IMR-90 (cell line): Measurements from ENCODE around the gene CWF19L2.

Experiments used
- POLR2A ChIP-seq: IDR thresholded peaks from 2 replicates; pipeline ENCODE4 v1.6.1; 2012; ENCODE audit warnings: mild to moderate bottlenecking, low read depth, low read length
- TF ChIP-seq, protein P1 (sequence below): conservative IDR thresholded peaks from 2 replicates; pipeline ENCODE4 v1.5.1; 2012; ENCODE audit warnings: mild to moderate bottlenecking, low read depth, low read length, improper control_type of control experiment

DNA sequence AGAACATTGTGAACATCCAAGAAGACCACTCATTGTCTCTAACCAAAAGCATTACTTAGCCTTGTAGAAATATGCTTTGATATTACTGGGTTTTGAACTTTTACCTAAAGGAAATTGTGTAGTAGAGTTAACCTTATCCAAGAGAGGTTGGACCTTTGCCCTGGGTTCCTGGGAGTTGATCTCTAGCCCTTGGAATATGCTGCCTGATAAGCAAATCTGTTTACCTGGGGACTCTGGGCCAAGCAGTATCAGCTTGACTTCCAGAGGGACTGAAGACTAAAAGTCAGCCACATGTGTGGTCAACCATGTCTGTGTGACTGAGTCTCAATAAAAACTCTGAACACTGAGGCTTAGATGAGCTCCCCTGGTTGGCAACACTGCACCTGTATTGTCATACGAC is 44.1 kb upstream of the CWF19L2 start:
- TF ChIP-seq, protein P1, sequence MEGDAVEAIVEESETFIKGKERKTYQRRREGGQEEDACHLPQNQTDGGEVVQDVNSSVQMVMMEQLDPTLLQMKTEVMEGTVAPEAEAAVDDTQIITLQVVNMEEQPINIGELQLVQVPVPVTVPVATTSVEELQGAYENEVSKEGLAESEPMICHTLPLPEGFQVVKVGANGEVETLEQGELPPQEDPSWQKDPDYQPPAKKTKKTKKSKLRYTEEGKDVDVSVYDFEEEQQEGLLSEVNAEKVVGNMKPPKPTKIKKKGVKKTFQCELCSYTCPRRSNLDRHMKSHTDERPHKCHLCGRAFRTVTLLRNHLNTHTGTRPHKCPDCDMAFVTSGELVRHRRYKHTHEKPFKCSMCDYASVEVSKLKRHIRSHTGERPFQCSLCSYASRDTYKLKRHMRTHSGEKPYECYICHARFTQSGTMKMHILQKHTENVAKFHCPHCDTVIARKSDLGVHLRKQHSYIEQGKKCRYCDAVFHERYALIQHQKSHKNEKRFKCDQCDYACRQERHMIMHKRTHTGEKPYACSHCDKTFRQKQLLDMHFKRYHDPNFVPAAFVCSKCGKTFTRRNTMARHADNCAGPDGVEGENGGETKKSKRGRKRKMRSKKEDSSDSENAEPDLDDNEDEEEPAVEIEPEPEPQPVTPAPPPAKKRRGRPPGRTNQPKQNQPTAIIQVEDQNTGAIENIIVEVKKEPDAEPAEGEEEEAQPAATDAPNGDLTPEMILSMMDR = no peak
- no peak for TF ChIP-seq POLR2A
